PC-3 (cell line): Measurements from ENCODE around the gene RETREG3. TPM values are rescaled to one million over a fixed set of nuclear protein-coding genes. Genes with fewer than 3 reads are reported as not detected.

Experiments
- ATAC-seq: fragments of 200-7000 bp; cut with Tn5 transposase; 2 replicates; pipeline ENCODE4 v1.9.1; 2020; ENCODE audit warnings: mild to moderate bottlenecking, moderate library complexity
- BruUV-seq: library from RNA; stranded (reverse); fragments of 400-500 nt; replicated peaks from 2 replicates; lab custom pipeline; 2021; lab: Mats Ljungman, UMichigan
- CTCF ChIA-PET: fragments of 300-600 bp; sonication (Branson Sonifier 250); formaldehyde crosslinking; loops from one replicate; lab custom pipeline; 2022; ENCODE audit warnings: antibody characterized with exemption; lab: Charles Lee
- POLR2A ChIA-PET: fragments of 300-600 bp; sonication (Branson Sonifier 250); formaldehyde crosslinking; loops from one replicate; lab custom pipeline; 2022; ENCODE audit warnings: antibody characterized with exemption; ENCODE audit not compliant: unreplicated experiment; lab: Charles Lee
- DNase-seq: peaks from one replicate; pipeline ENCODE4 v3.0.0-alpha.2; 2015
- H2AFZ ChIP-seq: fragments of 300-600 bp; sonication (generic); 2 replicates; pipeline ENCODE4 v1.6.0; 2016; ENCODE audit warnings: antibody characterized with exemption, low read length
- H3F3A ChIP-seq: fragments of 300-600 bp; sonication (generic); one replicate; pipeline ENCODE4 v1.6.0; 2017; ENCODE audit warnings: antibody characterized with exemption, low read length, control low read depth, mild to moderate bottlenecking; ENCODE audit not compliant: unreplicated experiment
- H3K27ac ChIP-seq: fragments of 300-600 bp; sonication (generic); 2 replicates; pipeline ENCODE4 v1.5.1; 2016; ENCODE audit warnings: mild to moderate bottlenecking, low read length
- H3K27me3 ChIP-seq: fragments of 300-600 bp; sonication (generic); 2 replicates; pipeline ENCODE4 v1.6.1; 2016; ENCODE audit warnings: low read length, mixed read lengths
- H3K36me3 ChIP-seq: fragments of 300-600 bp; sonication (generic); 2 replicates; pipeline ENCODE4 v1.6.1; 2016; ENCODE audit warnings: low read depth, mixed run types, low read length, mixed read lengths
- H3K4me1 ChIP-seq: fragments of 300-600 bp; sonication (generic); 2 replicates; pipeline ENCODE4 v1.5.1; 2016; ENCODE audit warnings: low read length; ENCODE audit not compliant: insufficient read depth
- H3K4me2 ChIP-seq: fragments of 300-600 bp; sonication (generic); 2 replicates; pipeline ENCODE4 v1.6.0; 2016; ENCODE audit warnings: low read length
- H3K4me3 ChIP-seq: fragments of 300-600 bp; sonication (generic); 2 replicates; pipeline ENCODE4 v1.5.1; 2016; ENCODE audit warnings: mild to moderate bottlenecking, low read length, mixed read lengths
- H3K79me2 ChIP-seq: fragments of 300-600 bp; sonication (generic); 2 replicates; pipeline ENCODE4 v1.6.1; 2017; ENCODE audit warnings: low read length, mixed read lengths
- H3K9ac ChIP-seq: fragments of 300-600 bp; sonication (generic); 2 replicates; pipeline ENCODE4 v1.6.0; 2016; ENCODE audit warnings: mild to moderate bottlenecking, low read length
- H3K9me2 ChIP-seq: fragments of 300-600 bp; sonication (generic); replicated peaks from 2 replicates; pipeline ENCODE4 v1.6.1; 2016; ENCODE audit warnings: mixed run types, low read length, mixed read lengths
- H3K9me3 ChIP-seq: fragments of 300-600 bp; sonication (generic); 2 replicates; pipeline ENCODE4 v1.6.1; 2016; ENCODE audit warnings: low read length, mixed read lengths
- H4K20me1 ChIP-seq: fragments of 300-600 bp; sonication (generic); 2 replicates; pipeline ENCODE4 v1.6.1; 2016; ENCODE audit warnings: low read length, mixed read lengths
- EZH2 ChIP-seq: fragments of 300-600 bp; sonication (generic); IDR thresholded peaks from one replicate; pipeline ENCODE4 v1.6.1; 2017; ENCODE audit warnings: antibody characterized with exemption, mild to moderate bottlenecking, low read length; ENCODE audit not compliant: unreplicated experiment
- EZH2phosphoT487 ChIP-seq: fragments of 300-600 bp; sonication (generic); IDR thresholded peaks from 2 replicates; pipeline ENCODE4 v1.6.1; 2018; ENCODE audit warnings: mild to moderate bottlenecking, antibody characterized with exemption, low read length, borderline replicate concordance
- intact Hi-C: fragments of 100-400 bp; cut with micrococcal nuclease; formaldehyde crosslinking; loops from 2 replicates; pipeline ENCODE4 v1.9.0; 2023
- total RNA-seq: library from RNA; depleted of rRNA; stranded (reverse); fragments of >200 nt; gene quantifications from 2 replicates; pipeline ENCODE4 v1.2.3, GENCODE V29; 2014
- TF ChIP-seq, protein P1 (sequence below): fragments of 300-600 bp; sonication (generic); conservative IDR thresholded peaks from 2 replicates; pipeline ENCODE4 v1.5.1; 2017; ENCODE audit warnings: antibody characterized with exemption, low read depth, mild to moderate bottlenecking, low read length

Gene RETREG3
- total RNA-seq, 1 experiment from 2014 or later, result 19.3 TPM

DNA sequence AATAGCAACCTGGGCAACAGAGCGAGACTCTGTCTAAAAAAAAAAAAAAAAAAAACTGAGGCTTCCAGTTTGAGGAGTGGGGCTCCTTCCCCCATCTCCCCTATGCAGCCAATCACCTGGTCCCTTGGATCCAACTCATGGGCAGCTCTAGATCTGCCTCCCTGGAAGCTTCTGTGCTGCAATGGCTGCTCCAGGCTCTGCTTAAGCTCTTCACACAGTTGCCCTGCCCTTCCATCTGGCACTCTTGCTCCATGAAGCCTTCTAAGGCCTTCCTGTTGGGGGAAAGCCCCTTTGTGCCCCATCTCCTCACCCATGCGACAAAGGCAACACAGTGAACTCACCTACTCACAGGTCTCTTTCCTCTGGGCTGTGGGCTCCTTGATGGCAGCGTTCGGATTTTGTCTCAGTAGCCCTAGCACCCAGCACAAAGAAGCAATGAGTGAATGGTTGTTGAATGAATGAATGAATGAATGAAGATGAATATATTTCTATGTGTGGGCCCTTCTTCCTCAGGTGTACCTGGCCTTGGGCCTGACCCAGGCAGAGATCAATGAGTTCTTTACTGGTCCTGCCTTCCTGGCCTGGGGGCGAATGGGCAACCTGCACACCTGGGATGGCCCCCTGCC is 71.2 kb downstream of the RETREG3 start:
- H3K4me3 ChIP-seq, result no peak overlapping the region
- peaks cover 23% of the 10 kb centered on the region for H3K4me1 ChIP-seq
- H4K20me1 ChIP-seq, result no peaks in the 10 kb centered on the region
- H3K27ac ChIP-seq, result no peak overlapping the region
- H3F3A ChIP-seq, result no peaks in the 10 kb centered on the region
- no peak overlapping the region for H3K4me2 ChIP-seq
- H2AFZ ChIP-seq, result no peak overlapping the region
- H3K9me3 ChIP-seq, result no peaks in the 10 kb centered on the region
- no peaks in the 10 kb centered on the region for H3K9me2 ChIP-seq
- ATAC-seq (no peak), DNase-seq (no peak)
- H3K79me2 ChIP-seq, result no peaks in the 10 kb centered on the region
- CTCF ChIA-PET, result no interaction called here
- no TSS peak for BruUV-seq
- no peak overlapping the region for H3K9ac ChIP-seq
- H3K36me3 ChIP-seq, result no peaks in the 10 kb centered on the region
- no peaks in the 10 kb centered on the region for H3K27me3 ChIP-seq
- POLR2A ChIA-PET, result no interaction called here
- TF ChIP-seq EZH2phosphoT487 (no peak), EZH2 (no peak)
- TF ChIP-seq, protein P1, sequence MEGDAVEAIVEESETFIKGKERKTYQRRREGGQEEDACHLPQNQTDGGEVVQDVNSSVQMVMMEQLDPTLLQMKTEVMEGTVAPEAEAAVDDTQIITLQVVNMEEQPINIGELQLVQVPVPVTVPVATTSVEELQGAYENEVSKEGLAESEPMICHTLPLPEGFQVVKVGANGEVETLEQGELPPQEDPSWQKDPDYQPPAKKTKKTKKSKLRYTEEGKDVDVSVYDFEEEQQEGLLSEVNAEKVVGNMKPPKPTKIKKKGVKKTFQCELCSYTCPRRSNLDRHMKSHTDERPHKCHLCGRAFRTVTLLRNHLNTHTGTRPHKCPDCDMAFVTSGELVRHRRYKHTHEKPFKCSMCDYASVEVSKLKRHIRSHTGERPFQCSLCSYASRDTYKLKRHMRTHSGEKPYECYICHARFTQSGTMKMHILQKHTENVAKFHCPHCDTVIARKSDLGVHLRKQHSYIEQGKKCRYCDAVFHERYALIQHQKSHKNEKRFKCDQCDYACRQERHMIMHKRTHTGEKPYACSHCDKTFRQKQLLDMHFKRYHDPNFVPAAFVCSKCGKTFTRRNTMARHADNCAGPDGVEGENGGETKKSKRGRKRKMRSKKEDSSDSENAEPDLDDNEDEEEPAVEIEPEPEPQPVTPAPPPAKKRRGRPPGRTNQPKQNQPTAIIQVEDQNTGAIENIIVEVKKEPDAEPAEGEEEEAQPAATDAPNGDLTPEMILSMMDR, result no peak
- intact Hi-C loops, result no loop called here

DNA sequence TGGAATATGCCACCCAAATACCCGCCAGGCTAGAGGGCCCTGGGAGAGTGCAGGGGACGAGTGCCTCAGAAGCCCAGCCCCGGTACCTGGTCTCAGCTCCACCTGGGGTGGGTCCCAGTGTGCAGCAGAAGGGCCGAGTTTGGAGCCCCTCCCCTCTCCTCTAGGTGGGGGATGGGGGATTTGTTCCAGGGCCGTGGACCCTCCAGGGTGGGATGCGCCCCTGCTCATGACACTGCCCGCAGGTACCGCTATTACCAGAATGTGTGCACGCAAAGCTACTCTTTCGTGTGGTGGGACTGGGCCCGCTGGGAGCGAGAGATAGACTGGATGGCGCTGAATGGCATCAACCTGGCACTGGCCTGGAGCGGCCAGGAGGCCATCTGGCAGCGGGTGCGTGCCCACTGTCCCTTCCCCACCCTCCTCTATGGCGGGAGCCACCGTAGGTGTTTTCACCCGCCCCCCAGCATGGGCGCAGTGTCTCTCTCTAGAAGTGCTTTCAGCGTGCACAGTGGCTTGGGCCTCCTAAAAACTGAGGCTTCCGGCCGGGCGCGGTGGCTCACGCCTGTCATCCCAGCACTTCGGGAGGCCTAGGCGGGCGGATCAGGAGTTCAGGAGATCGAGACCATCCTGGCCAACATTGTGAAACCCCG is 71.9 kb downstream of the RETREG3 start:
- Histone ChIP-seq H3K27me3 (no peaks in the 10 kb centered on the region), H3K4me1 (peaks cover 23% of the 10 kb centered on the region), H3K36me3 (no peaks in the 10 kb centered on the region), H4K20me1 (no peaks in the 10 kb centered on the region), H3K9ac (peak overlapping the region; percentile 52; the same call in 1 of the 2 replicates), H3K9me3 (no peaks in the 10 kb centered on the region), H3F3A (no peaks in the 10 kb centered on the region), H2AFZ (no peak overlapping the region), H3K4me2 (peak overlapping the region; percentile 85), H3K79me2 (no peaks in the 10 kb centered on the region), H3K9me2 (no peaks in the 10 kb centered on the region), H3K27ac (no peak overlapping the region), H3K4me3 (peak overlapping the region; percentile 68)
- TF ChIP-seq, protein P1, result no peak
- no peak for TF ChIP-seq EZH2
- TF ChIP-seq EZH2phosphoT487, result no peak
- DNase-seq, result no peak
- no TSS peak for BruUV-seq
- ATAC-seq, result no peak
- CTCF ChIA-PET, result interaction anchor here (1.0 kb wide), 1 partner anchor 71 kb away, joined by 3 read pairs; no protein-coding TSS in a partner anchor
- intact Hi-C loops, result no loop called here
- POLR2A ChIA-PET, result no interaction called here
